ENCODE measurements around the gene ACOT12.
A peak's percentile ranks its signal among the peaks of the same experiment; 100 is the strongest.
"Not testable (repeated sequence)": the region's sequence is repeated elsewhere in the genome, so short reads cannot be mapped to it uniquely, and the experiment has no call there.

Gene ACOT12

DNA sequence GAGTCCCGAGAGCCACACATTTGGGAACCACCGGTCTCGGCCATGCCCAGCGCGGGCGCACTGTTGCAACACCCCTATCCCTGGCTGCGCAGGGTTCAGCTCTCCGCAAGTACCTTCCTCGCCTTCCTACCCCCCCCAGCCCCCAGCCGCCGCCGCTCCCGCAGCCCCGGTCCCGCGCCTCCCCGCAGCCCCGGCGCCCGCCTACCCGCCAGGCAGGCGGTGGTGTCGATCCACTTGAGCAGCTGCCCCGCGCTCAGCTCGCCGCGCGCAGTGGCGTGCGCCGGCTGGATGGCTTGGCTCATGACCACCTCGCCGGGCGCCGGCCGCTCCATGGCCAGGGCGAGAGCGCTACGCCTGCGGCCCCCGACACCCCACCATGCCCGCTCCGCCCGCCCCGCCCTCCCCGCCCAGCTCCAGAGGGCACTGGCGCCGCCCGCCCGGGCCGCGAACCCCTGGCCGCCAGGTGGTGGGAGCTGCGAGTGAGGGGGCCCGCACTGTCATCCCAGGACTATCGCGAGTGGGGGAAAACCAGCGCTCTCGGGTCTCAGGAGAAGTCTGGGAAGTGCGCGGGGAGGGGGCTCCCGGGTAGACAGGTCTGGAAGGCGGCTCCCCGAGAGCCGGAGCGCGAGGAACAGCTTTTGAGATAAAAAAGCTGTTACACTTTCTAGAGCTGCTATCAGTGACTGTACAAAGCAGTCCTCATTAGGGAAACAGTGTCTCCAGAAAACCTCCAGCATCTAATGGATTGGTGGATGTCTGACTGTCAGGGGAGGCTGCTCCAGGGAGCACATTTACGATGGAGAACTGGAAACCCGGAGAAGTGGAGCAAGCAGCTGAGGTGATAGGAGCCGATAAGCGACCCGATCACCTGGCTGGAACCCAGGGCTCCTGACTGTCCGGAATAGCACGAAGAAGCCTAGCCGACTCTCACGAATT lies at the start of gene ACOT12:
ACOT12 (minus strand) TSS at position 352 of the 936 bp plus-strand sequence; CDS start at position 332, 20 bp downstream.
- peak; percentile 1 for DNase-seq

DNA sequence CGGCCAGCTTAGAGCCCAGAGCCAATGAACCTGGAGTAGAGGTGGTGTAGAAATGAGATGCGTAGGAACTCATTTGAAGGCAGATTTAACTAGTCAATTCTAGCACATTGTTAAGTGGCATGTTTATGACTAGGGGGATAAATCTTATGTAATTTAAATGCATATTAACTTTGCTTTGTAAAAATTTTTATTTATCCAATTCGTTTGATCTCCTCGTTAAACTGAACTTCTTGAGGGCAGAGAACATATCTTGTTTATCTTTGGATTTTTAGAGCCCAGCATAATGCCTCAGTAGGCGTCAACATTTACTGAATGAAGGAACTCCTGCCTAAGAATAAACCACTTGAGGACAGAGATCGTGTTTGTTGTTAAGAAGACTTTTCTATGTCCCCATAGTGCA lies 41.1 kb upstream of the ACOT12 start:
- DNase-seq, result no peak

DNA sequence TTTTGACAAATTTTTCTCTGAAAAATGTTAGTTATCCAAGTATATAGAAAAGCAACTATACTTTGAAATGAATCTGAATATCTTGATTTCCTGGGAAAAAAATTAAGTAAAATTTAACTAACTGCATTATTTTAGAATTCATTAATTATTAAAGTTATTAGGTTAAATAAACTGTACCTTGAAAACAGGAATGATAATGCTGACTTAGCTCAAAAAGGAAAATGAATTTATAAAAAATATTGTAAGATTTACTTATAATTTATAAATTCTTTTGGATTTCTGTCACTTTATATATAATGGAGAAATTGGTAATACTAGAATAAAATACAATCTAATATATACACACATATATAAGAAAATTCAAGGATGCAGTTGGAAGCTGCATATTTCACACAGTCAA lies 36.1 kb upstream of the ACOT12 start:
- DNase-seq, result no peak

DNA sequence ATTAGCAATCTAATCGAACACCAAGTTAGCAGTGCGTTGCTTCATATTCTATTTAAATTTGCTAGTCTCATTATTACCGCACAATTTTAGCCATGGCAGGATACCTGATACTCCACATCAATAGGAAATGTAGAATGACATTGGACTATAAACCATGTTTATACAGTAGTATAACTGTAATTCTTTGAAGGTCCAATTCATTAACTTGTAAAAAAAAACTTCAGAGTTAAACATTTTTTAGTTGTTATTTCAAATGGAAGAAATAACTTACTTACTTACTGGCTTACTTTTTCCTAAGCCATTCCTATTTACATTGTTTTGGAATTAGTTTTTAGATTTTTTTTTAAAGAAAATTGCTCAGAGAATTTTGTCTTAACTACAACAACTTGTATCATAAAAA lies 35.4 kb upstream of the ACOT12 start:
- DNase-seq, result no peak

DNA sequence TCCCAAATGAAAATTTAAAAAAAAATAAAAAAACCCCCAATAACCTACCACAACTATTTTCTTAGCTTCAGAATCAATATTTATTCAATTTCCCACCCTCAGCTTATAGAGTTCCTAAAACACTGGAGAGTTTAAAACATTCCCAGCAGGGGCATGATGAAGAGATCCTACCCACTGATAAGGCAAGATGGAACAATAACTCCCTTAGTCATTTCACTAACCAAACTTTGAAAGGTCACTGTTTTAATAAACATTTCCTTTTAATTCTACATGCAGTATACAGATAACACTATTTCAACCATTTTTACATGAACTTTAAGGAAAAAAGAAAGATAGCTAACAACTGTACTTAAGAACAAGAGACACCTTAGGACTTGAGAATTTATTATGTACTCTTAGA lies 34.9 kb upstream of the ACOT12 start:
- no peak for DNase-seq

DNA sequence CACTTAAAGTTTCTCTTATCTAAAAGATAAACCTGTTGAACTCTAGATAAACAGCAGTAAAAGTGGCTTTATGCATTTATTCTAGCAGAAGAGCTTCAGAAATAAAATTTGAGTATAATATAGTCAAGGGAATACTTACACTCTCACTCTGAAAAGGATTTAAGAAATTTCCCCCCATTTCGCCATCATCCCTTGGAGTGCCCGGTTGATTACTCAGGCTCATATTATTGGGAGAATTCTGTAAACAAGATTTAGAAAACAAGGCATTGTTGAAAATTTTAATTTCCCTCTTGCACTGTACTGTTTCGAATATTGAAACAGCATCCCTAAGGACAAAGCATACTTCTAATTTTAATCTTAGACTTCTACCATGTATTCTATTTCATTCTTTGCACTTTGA lies 34.5 kb upstream of the ACOT12 start:
- DNase-seq, result no peak

DNA sequence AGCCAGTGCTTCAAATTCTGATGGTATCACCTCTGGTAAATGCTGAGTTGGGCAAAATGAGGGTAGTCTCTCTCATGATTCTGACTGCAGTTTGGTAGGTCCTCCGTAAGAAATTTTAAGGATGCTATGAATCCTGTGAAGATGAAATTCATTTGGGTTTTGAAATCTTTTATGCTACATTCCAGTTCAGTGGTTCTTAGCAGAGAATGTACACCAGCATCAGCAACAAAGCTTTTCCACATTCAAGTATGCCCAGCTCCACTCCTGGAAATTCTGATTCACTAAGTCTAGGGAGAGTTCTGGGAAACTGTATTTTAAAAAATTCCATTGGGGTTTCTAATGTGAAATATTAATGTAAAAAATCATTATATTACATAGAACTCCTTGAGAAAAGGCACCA lies 33.6 kb upstream of the ACOT12 start:
- no peak for DNase-seq

DNA sequence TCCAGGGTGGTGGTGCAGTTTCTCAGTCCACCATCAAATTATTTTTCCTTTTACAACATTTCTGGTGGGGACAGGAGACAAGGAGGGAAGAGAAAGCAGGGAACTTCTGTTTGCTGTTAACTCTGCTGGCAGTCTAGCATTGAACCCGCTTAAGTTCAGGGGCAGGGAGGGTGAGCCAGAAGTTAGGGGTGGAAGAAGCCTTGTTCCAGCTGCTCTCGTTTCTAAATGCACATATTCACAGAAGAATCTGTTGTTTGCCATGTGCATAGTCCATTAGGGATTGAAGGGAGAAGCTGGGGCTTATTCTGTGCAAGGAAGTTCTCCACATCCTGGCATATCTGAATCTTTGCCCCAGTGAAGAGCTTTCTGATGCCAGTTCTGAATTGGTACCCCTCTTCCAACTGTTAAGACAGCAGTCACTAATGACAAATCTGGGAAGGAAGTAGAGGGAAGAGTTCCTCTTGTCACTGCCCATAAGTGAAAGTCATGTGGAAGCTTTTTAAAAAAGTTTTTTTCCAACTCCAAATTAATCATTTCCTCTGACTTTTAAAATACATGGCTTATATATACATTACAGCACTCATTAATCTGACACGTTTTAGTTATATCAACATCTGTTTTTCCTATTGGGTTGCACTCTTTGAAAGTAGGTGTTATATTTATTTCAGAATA lies 32.6 kb upstream of the ACOT12 start:
- DNase-seq, result no peak

DNA sequence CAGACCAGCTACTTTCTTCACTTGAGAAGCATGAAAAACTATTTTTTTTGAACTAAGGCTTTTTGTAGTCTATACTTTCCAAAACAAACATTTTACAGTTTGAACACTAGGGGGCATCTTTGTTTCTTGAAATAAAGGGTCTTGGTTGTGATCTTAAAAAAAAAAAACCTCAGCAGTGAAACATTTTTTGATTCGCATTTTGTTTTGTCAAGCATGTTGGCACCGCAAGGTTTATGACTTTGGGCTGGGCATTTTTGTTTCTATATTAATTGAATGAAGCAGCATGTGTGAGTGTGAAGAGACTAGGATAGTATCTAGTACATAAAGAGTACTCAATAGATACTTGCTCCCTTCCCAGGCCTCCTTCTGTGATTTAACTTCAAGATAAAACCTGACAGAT lies 31.6 kb upstream of the ACOT12 start:
- peak; percentile 24 for DNase-seq

DNA sequence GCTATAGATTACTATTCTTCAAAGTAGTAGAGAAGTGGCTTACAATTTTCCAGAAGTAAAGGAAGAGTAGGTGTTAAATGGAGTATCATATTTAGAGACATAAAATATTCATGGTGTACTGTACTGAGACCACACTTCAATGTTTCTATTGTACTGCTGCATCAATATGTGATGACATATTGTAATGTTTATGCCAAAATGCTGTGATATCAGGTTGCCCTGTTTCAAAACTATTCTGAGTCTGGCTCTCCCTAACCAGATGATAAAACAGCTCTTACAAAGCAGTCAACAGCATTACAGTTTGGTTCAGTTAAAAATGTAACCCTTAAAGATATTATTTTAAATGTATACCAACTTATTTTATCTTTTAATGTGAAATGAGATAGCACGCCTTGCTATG lies 30.8 kb upstream of the ACOT12 start:
- no peak for DNase-seq

DNA sequence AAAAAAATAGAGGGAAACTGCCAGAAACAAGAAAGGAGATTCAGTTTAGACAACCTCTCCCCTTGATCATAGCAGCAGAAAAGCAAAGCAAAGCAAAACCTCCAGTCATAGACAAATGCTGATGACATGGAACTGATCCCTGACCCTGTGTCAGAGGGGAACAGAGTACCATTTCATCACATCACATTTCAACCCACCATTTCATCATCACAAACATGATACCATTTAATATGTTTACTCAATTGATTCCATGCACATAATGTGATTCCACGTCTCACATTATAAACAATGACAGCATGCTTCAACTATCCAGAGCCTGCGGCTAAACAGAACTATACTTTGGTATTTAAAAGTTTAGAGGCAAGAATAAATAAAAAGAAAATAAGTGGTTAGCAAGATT lies 28.7 kb upstream of the ACOT12 start:
- DNase-seq, result no peak

DNA sequence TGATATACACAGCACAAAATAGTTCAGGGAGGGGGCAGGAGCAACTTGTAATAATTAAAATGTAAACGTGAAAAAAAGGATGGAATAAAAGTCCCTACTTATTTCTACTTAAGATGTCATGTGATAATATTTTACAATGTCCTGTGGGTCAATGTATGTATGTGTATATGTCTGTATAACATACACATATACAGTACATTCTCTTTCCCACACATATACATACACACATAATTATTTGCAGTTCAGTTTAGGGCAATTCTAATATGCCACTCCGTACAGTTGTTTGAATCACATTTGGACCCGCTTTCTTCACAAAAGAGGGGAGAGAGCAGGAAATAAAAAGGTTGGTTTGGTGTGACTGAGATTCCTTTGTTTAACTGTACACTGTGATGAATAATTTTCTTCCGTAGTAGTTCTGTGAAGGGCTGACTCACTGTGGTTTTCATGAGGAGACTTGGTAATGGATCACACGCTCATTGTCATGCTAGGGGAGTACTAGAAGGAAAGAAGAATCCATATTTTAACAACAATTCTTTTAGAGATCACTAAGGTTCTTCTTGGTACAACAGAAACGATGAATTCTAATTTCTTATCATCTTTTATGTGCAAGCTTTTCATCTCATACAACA lies 26.2 kb upstream of the ACOT12 start:
- DNase-seq, result no peak

DNA sequence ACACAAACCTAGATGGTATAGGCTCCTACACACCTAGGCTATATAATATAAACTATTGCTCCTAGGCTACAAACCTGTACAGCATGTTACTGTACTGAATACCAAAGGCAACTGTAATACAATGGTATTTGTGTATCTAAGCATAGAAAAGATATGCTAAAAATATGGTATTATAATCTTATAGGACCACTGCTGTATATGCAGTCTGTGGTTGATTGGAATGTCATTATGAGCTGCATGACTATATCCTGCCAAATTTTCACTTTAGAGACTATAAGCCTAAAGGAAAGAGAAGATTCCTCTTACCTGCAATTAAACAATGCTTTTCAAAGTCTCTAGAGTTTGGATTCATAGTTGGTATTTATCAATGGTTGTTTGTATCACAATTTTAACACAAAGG lies 24.7 kb upstream of the ACOT12 start:
- no peak for DNase-seq

DNA sequence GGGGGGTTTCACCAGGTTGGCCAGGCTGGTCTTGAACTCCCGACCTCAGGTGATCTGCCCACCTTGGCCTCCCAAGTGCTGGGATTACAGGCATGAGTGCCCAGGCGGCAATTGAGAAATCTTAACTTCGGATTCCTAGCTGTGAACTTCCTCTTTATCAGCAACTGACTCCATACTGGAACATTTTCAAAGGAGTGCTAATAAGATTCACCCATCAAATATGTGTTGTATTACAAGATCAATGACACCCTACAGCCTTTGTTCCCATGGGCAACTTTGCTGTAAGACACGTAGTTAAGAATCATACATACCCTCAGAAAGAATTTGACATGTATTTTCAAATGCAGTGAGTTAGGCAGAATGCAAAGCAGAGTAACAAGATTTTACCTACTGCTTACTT lies 23.1 kb upstream of the ACOT12 start:
- DNase-seq, result no peak

DNA sequence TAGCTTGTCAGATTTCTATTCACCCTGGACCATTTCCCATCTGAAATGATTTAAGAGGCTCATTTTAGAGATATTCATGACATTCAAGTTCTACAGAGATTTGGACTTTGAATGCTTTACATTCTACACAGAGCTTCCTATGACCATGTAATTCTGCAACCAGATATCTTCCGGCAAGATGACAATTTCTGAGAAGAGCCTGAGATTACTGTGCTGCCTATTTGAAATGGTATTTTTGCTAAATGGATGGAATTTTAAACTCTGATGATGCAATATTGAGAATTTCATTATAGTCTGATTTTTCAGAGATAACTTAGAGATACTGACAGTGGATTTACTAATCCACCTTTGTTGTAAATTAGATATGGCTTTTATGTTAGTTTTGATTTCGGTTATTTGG lies 16.0 kb upstream of the ACOT12 start:
- DNase-seq, result no peak

DNA sequence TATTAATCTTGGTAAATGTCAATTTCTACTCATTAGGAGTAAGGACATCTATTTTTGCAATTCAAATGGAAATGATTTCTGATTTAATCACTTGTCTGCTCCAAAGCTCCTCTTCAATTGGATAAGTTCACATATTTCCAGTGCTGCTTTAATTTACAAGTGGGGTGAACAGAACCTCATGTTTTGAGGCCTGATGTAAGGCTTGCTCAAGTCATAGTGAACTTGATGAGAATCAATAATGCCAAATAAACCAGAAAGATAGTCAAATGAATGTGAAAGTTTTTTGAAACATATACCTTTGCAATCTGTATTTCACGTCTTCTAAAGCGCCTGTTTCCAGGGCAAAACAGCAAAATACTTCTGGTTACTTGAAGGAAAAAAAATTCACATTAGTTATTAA lies 15.4 kb upstream of the ACOT12 start:
- DNase-seq, result no peak

DNA sequence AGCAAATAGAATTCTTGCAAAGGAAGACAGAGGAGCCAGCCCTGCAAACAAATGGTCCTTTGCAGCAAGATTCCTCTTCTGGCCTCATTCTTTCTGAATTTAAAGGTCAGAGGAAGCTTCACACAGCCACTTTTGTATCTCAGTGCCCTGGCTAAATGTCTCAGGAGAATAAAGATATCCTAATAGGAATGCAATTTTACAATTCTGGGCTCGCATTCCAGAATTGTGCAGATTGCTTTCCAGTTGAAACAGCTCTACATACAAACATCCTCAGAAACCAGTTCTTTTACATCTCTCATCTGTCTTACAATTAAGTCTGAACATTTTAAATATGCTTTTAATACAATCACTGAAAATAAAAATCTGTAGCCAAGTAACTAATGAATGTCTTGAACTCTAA lies 14.6 kb upstream of the ACOT12 start:
- no peak for DNase-seq

DNA sequence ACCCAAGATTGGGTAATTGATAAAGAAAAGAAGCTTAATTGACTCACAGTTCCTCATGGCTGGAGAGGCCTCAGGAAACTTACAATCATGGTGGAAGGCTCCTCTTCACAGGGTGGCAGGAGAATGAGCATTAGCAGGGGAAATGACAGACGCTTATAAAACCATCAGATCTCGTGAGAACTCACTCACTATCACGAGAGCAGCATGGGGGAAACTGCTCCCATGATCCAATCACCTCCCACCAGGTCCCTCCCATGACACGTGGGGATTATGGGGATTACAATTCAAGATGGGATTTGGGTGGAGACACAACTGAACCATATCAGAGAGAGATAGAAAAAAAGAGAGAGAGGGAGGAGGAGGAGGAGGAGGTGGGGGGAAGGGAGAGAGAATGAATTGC lies 13.9 kb upstream of the ACOT12 start:
- DNase-seq, result not testable (repeated sequence)

DNA sequence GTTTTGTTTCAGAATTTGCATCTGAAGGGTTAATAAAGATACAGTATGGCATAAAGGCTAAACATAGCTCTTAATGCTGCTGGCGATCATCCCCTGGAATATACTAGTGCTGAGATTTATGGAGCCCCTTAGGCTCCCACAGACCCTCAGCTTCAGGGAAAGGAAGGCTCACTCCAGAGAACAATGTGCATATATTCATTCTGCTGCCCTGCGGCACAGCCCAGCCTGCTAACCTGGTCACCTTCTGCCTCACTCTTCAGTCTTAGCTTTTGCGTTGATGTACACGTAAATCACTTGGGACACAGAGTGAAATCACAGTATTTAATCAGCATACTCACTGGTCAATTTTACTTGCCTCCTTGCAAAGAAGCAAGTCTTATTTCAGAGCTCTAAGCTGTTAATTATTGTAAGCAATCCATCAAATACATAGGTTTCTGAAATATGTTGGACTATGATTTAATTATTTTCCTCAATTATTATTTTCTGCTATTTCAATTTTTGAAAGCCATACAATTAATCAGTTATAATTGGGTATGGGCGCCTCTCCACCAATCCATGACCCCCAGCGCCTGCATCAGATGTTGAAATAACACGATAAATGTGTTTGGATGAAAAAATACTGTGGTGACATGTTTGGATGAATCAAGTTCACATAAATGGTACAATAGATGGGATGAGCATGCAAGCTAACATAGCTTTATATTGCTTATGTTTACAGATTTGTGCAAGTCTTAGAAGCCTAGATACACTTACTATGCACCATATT lies 11.4 kb upstream of the ACOT12 start:
- DNase-seq, result no peak

DNA sequence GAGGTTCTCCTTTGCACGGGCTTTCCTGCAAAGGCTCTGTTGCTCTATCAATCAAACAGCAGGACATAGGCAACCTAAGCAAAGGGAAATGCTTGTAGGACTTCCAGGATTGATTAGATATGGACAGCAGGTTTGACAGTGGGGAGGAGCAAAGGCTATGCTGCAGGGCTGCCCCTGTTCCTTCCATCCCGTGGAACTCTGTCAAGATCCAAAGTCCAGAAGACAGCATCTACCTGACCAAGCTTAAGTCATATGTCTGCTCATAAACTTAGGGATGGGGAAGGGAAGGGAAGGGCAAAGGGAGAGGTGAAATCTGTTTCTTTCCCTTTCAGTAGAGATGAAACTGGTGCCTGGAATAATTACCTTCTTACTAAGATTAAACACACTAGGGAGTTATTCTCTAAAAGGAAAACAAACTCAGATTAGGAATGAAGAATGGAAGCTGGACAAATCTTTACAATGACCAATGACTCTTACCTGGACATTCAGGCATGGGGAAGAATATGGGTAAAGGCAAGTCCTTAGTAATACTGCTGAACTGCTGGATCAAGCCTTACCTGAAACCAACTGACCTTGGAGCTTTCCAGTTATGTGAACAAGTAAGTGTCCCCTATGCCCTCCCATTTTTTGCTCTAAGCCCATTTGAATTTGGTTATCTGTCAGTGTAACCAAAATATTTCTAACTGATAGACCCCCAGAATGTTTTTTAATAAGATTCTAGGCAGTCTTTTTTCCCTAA lies 8.4 kb upstream of the ACOT12 start:
- DNase-seq, result no peak

DNA sequence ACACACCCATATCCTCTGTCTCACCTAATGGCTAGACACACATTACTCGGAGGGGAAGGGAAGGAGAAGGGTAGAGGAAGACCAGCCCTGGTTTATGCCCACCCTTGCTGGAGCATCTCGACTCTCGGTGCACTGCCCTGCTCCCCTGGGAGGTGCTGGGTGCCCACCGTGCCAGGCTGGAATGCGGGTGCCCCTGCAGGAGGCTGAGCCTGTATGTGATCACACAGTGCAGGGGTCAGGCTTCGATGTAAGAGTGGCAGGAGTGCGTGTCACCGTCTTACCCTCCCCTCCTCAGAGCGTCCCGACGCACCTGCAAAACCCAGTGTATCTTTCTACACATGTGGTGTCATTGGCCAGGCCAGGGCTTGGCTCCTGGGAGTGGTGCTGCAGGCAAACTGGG lies 7.3 kb upstream of the ACOT12 start:
- no peak for DNase-seq

DNA sequence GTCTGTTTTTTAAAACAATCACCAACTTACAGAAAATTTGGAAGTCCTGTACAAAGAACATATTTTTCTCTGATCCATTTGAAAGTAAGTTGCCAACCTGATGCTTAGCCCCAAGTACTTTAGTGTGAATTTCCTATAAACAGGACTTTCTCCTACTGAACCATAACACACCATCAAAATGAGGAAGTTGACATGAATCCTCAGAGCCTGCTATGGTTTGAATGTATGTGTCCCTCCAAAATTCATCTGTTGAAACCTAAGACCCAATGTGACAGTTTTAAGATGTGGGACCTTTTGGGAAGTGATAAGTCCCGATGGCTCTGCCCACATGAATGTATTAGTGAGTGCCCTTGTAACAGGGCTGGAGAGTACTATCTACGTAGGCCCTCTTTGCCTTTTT lies 6.4 kb upstream of the ACOT12 start:
- DNase-seq, result no peak

DNA sequence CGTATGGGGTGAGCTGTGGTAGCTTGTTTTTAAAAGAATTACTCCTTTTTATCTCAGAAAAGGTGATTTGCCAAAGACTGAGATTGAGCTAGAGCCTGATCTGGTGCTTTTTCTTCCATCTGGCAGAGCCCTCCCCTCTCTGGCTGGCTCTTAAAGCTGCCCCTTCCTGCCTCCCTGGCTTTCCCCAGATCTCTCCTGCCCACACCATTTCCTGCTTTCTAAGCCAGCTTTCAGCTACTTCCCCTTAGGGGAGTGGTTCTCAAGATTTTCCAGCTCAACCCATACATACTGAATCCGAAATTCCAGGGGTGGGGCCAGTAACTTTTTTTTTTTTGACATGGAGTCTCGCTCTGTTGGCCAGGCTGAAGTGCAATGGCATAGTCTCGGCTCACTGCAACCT lies 4.8 kb upstream of the ACOT12 start:
- DNase-seq, result no peak
